ENCODE measurements around the gene PARD6B. TPM values are rescaled to one million over a fixed set of nuclear protein-coding genes. Genes with fewer than 3 reads are reported as not detected.
"Not testable (repeated sequence)": the region's sequence is repeated elsewhere in the genome, so short reads cannot be mapped to it uniquely, and the experiment has no call there.

PARD6B gene
- total RNA-seq, 2 donors from 2014 or later = 5.6 to 6.9 TPM

- ATAC-seq (peak; percentile 18 to 28), DNase-seq (ENCODE audit: low spot score in 2 of 2) (no peak)
- no peak overlapping the region for H3K27ac Mint-ChIP-seq
- no peaks in the 10 kb centered on the region for H3K9me3 Mint-ChIP-seq
- H3K36me3 Mint-ChIP-seq = no peaks in the 10 kb centered on the region
Observed at GRCh38 chr20:50794181-50794845, 62.9 kb downstream of the PARD6B start.

GRCh38 chr20:50794846-50795634, 63.7 kb downstream of the PARD6B start, which contains the start of gene BCAS4:
Gene BCAS4 (plus strand): TSS chr20:50795061. CDS start chr20:50795084, 23 bp downstream.
- H3K27ac Mint-ChIP-seq = peak within 1 kb of the TSS; percentile 71 to 87
- DNase-seq (ENCODE audit: low spot score in 2 of 2) = peak; percentile 92

GRCh38 chr20:50797142-50797541, 65.8 kb downstream of the PARD6B start:
- no peaks in the 10 kb centered on the region for H3K9me3 Mint-ChIP-seq
- no peak overlapping the region for H3K27ac Mint-ChIP-seq
- DNase-seq (ENCODE audit: low spot score in 2 of 2) = no peak
- no peaks in the 10 kb centered on the region for H3K36me3 Mint-ChIP-seq
- no peak for ATAC-seq

More at GRCh38 chr20:50794846-50795634, 63.7 kb downstream of the PARD6B start, which contains the start of gene BCAS4:
- no peaks in the 10 kb centered on the region for H3K9me3 Mint-ChIP-seq
- peak; percentile 88 to 89 for ATAC-seq
- no peaks in the 10 kb centered on the region for H3K36me3 Mint-ChIP-seq

GRCh38 chr20:50798650-50799049, 67.3 kb downstream of the PARD6B start:
- Mint-ChIP-seq H3K9me3 (no peaks in the 10 kb centered on the region), H3K36me3 (no peaks in the 10 kb centered on the region), H3K27ac (peak overlapping the region; percentile 34 to 37)
- no peak for DNase-seq (ENCODE audit: low spot score in 2 of 2)
- no peak for ATAC-seq

- Mint-ChIP-seq H3K27ac (peak overlapping the region; percentile 37 to 79), H3K36me3 (no peaks in the 10 kb centered on the region), H3K9me3 (no peaks in the 10 kb centered on the region)
- ATAC-seq (no peak), DNase-seq (ENCODE audit: low spot score in 2 of 2) (no peak)
Observed at GRCh38 chr20:50799176-50799889, 68.0 kb downstream of the PARD6B start.

GRCh38 chr20:50799890-50800550, 68.6 kb downstream of the PARD6B start:
- ATAC-seq (no peak), DNase-seq (ENCODE audit: low spot score in 2 of 2) (no peak)
- peak overlapping the region; percentile 6 to 79 for H3K27ac Mint-ChIP-seq
- no peaks in the 10 kb centered on the region for H3K36me3 Mint-ChIP-seq
- no peaks in the 10 kb centered on the region for H3K9me3 Mint-ChIP-seq

- H3K36me3 Mint-ChIP-seq; ATAC-seq; H3K9me3 Mint-ChIP-seq; H3K27ac Mint-ChIP-seq; DNase-seq (ENCODE audit: low spot score in 2 of 2): not testable (repeated sequence)
Observed at GRCh38 chr20:50800986-50801746, 69.8 kb downstream of the PARD6B start.

- DNase-seq (ENCODE audit: low spot score in 2 of 2) = no peak
- Mint-ChIP-seq H3K9me3 (no peaks in the 10 kb centered on the region), H3K36me3 (no peaks in the 10 kb centered on the region), H3K27ac (peak overlapping the region in 1 of 2 donors; percentile 20)
- ATAC-seq = no peak
Observed at GRCh38 chr20:50801747-50802125, 70.4 kb downstream of the PARD6B start.

GRCh38 chr20:50802289-50802688, 70.9 kb downstream of the PARD6B start:
- DNase-seq (ENCODE audit: low spot score in 2 of 2) = no peak
- peak overlapping the region in 1 of 2 donors; percentile 20 for H3K27ac Mint-ChIP-seq
- no peak for ATAC-seq
- no peaks in the 10 kb centered on the region for H3K36me3 Mint-ChIP-seq
- no peaks in the 10 kb centered on the region for H3K9me3 Mint-ChIP-seq

GRCh38 chr20:50804437-50805348, 73.3 kb downstream of the PARD6B start:
- Mint-ChIP-seq H3K27ac (peak overlapping the region; percentile 44 to 91), H3K36me3 (peaks cover 0 to 3% of the 10 kb centered on the region in 2 donors), H3K9me3 (no peaks in the 10 kb centered on the region)
- ATAC-seq = peak; percentile 75 to 88
- peak in 1 of 2 donors; percentile 45 for DNase-seq (ENCODE audit: low spot score in 2 of 2)

GRCh38 chr20:50805349-50805684, 73.9 kb downstream of the PARD6B start:
- ATAC-seq (no peak), DNase-seq (ENCODE audit: low spot score in 2 of 2) (no peak)
- Mint-ChIP-seq H3K9me3 (no peaks in the 10 kb centered on the region), H3K36me3 (peaks cover 0 to 9% of the 10 kb centered on the region in 2 donors), H3K27ac (peak overlapping the region; percentile 86 to 91)

- Mint-ChIP-seq H3K27ac (peak overlapping the region in 1 of 2 donors; percentile 91), H3K9me3 (no peaks in the 10 kb centered on the region)
Observed at GRCh38 chr20:50806126-50806768, 74.9 kb downstream of the PARD6B start.

More at GRCh38 chr20:50806126-50806768, 74.9 kb downstream of the PARD6B start:
- H3K36me3 Mint-ChIP-seq = peaks cover 0 to 9% of the 10 kb centered on the region in 2 donors
- ATAC-seq (no peak), DNase-seq (ENCODE audit: low spot score in 2 of 2) (no peak)

Data from activated naive CD4-positive, alpha-beta T cell treated with anti-CD3 and anti-CD28 coated beads, Interleukin-2, amount 50 U/mL, for 72 hours (primary cell).